ENCODE results near the gene BCORL1. TPM values are rescaled to one million over a fixed set of nuclear protein-coding genes. Genes with fewer than 3 reads are reported as not detected.

Gene BCORL1
- polyA plus RNA-seq, 1 donor from 2014 or later: 1.0 TPM

DNA sequence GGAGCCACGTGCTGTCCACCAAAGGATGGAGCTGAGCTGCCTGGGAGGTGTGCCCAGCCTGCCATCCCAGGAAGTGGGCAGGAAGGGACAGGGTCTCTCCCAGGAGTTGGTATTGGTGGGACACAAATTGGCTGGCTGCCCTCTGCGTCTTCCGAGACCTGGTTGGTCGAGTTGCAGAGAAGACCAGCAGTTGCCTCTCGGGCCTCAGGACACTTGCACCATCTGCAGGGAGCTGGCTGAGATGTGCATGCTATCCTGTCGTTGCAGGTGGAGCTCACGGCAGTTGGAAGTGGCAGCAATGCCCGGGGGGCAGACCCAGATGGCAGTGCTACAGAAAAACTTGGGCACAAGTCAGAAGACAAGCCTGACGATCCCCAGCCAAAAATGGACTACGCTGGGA, 30.2 kb downstream of the BCORL1 start:
- H3K27ac ChIP-seq (ENCODE audit: low read length): no peak overlapping the region
- H3K9ac ChIP-seq (ENCODE audit: low read length): no peak overlapping the region
- H3K36me3 ChIP-seq (ENCODE audit: insufficient read depth, low read length): no peaks in the 10 kb centered on the region
- no peaks in the 10 kb centered on the region for H3K9me3 ChIP-seq (ENCODE audit: low read length)
- no peaks in the 10 kb centered on the region for H3F3A ChIP-seq (ENCODE audit: insufficient read depth, low read length, poor library complexity, severe bottlenecking)
- H3K9me2 ChIP-seq (ENCODE audit: insufficient read depth, low read length): no peaks in the 10 kb centered on the region
- H3K4me3 ChIP-seq (ENCODE audit: low read length): no peak overlapping the region
- H3K27me3 ChIP-seq (ENCODE audit: insufficient read depth, low read depth, low read length): no peaks in the 10 kb centered on the region
- no peak overlapping the region for H2AFZ ChIP-seq (ENCODE audit: low read depth, low read length)
- H3K4me2 ChIP-seq (ENCODE audit: low read length): no peak overlapping the region
- TF ChIP-seq, protein P1, sequence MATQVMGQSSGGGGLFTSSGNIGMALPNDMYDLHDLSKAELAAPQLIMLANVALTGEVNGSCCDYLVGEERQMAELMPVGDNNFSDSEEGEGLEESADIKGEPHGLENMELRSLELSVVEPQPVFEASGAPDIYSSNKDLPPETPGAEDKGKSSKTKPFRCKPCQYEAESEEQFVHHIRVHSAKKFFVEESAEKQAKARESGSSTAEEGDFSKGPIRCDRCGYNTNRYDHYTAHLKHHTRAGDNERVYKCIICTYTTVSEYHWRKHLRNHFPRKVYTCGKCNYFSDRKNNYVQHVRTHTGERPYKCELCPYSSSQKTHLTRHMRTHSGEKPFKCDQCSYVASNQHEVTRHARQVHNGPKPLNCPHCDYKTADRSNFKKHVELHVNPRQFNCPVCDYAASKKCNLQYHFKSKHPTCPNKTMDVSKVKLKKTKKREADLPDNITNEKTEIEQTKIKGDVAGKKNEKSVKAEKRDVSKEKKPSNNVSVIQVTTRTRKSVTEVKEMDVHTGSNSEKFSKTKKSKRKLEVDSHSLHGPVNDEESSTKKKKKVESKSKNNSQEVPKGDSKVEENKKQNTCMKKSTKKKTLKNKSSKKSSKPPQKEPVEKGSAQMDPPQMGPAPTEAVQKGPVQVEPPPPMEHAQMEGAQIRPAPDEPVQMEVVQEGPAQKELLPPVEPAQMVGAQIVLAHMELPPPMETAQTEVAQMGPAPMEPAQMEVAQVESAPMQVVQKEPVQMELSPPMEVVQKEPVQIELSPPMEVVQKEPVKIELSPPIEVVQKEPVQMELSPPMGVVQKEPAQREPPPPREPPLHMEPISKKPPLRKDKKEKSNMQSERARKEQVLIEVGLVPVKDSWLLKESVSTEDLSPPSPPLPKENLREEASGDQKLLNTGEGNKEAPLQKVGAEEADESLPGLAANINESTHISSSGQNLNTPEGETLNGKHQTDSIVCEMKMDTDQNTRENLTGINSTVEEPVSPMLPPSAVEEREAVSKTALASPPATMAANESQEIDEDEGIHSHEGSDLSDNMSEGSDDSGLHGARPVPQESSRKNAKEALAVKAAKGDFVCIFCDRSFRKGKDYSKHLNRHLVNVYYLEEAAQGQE (IDR thresholded peaks at IDR 0.05; ENCODE audit: borderline replicate concordance): no peak
- TF ChIP-seq EP300 (conservative IDR thresholded peaks at IDR 0.05; ENCODE audit: poor library complexity, severe bottlenecking): no peak
- TF ChIP-seq MXI1 (conservative IDR thresholded peaks at IDR 0.05; ENCODE audit: poor library complexity, severe bottlenecking): no peak
- TF ChIP-seq POLR2AphosphoS5 (IDR thresholded peaks at IDR 0.05): no peak
- no peak for TF ChIP-seq RAD21 (conservative IDR thresholded peaks at IDR 0.05)
- no peak for TF ChIP-seq EZH2 (IDR thresholded peaks at IDR 0.05; ENCODE audit: borderline replicate concordance, insufficient read depth, low read length, poor library complexity, severe bottlenecking)
- no peak for TF ChIP-seq TAF1 (IDR thresholded peaks at IDR 0.05; ENCODE audit: low read depth)
- TF ChIP-seq, protein P2, sequence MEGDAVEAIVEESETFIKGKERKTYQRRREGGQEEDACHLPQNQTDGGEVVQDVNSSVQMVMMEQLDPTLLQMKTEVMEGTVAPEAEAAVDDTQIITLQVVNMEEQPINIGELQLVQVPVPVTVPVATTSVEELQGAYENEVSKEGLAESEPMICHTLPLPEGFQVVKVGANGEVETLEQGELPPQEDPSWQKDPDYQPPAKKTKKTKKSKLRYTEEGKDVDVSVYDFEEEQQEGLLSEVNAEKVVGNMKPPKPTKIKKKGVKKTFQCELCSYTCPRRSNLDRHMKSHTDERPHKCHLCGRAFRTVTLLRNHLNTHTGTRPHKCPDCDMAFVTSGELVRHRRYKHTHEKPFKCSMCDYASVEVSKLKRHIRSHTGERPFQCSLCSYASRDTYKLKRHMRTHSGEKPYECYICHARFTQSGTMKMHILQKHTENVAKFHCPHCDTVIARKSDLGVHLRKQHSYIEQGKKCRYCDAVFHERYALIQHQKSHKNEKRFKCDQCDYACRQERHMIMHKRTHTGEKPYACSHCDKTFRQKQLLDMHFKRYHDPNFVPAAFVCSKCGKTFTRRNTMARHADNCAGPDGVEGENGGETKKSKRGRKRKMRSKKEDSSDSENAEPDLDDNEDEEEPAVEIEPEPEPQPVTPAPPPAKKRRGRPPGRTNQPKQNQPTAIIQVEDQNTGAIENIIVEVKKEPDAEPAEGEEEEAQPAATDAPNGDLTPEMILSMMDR (IDR thresholded peaks at IDR 0.05; ENCODE audit: poor library complexity, severe bottlenecking): no peak
- no peak for TF ChIP-seq SMC3 (conservative IDR thresholded peaks at IDR 0.05; ENCODE audit: poor library complexity)
- H3K79me2 ChIP-seq (replicated peaks; ENCODE audit: insufficient read depth, low read length): no peaks in the 10 kb centered on the region
- H4K20me1 ChIP-seq (ENCODE audit: insufficient read depth): no peaks in the 10 kb centered on the region

DNA sequence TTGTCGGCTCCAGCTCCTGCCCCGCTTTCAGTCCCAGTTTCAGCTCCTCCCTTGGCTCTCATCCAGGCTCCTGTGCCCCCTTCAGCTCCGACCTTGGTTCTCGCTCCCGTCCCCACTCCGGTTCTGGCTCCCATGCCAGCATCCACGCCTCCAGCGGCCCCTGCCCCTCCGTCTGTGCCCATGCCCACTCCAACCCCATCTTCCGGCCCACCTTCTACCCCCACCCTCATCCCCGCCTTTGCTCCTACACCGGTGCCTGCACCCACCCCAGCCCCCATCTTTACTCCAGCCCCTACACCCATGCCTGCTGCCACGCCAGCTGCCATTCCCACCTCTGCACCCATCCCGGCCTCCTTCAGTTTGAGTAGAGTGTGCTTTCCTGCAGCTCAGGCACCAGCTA, 31.2 kb downstream of the BCORL1 start:
- Histone ChIP-seq H3K27me3 (ENCODE audit: insufficient read depth, low read depth, low read length) (no peaks in the 10 kb centered on the region), H3F3A (ENCODE audit: insufficient read depth, low read length, poor library complexity, severe bottlenecking) (no peaks in the 10 kb centered on the region), H3K4me2 (ENCODE audit: low read length) (no peak overlapping the region), H3K9me2 (ENCODE audit: insufficient read depth, low read length) (no peaks in the 10 kb centered on the region), H3K9me3 (ENCODE audit: low read length) (no peaks in the 10 kb centered on the region), H2AFZ (ENCODE audit: low read depth, low read length) (no peak overlapping the region), H3K4me3 (ENCODE audit: low read length) (no peak overlapping the region), H3K79me2 (replicated peaks; ENCODE audit: insufficient read depth, low read length) (no peaks in the 10 kb centered on the region), H3K9ac (ENCODE audit: low read length) (no peak overlapping the region), H4K20me1 (ENCODE audit: insufficient read depth) (no peaks in the 10 kb centered on the region), H3K36me3 (ENCODE audit: insufficient read depth, low read length) (no peaks in the 10 kb centered on the region), H3K27ac (ENCODE audit: low read length) (no peak overlapping the region)
- no peak for TF ChIP-seq EZH2 (IDR thresholded peaks at IDR 0.05; ENCODE audit: borderline replicate concordance, insufficient read depth, low read length, poor library complexity, severe bottlenecking)
- no peak for TF ChIP-seq POLR2AphosphoS5 (IDR thresholded peaks at IDR 0.05)
- TF ChIP-seq SMC3 (conservative IDR thresholded peaks at IDR 0.05; ENCODE audit: poor library complexity): no peak
- TF ChIP-seq, protein P2 (IDR thresholded peaks at IDR 0.05; ENCODE audit: poor library complexity, severe bottlenecking): no peak
- no peak for TF ChIP-seq MXI1 (conservative IDR thresholded peaks at IDR 0.05; ENCODE audit: poor library complexity, severe bottlenecking)

Measured in neural cell (in vitro differentiated cells).